GM18511 (cell line): Measurements from ENCODE around the gene BBS9.

ENCODE experiments used
- ATAC-seq: cut with Tn5 transposase; IDR thresholded peaks from one replicate; pipeline ENCODE4 v1.9.1; 2021; ENCODE audit warnings: mild to moderate bottlenecking, moderate library complexity; ENCODE audit not compliant: unreplicated experiment

The BBS9 gene

GRCh38 chr7:33536398-33537103 is 407.2 kb downstream of the BBS9 start:
- no peak for ATAC-seq

GRCh38 chr7:33537104-33537477 is 407.7 kb downstream of the BBS9 start:
- no peak for ATAC-seq

GRCh38 chr7:33539198-33539597 is 409.8 kb downstream of the BBS9 start:
- ATAC-seq, result no peak

- ATAC-seq, result no peak
Observed at GRCh38 chr7:33539659-33540400, 410.5 kb downstream of the BBS9 start.

GRCh38 chr7:33547880-33548279 is 418.5 kb downstream of the BBS9 start:
- no peak for ATAC-seq

- ATAC-seq, result no peak
Observed at GRCh38 chr7:33550363-33550762, 421.0 kb downstream of the BBS9 start.

- ATAC-seq, result no peak
Observed at GRCh38 chr7:33550979-33551378, 421.6 kb downstream of the BBS9 start.

GRCh38 chr7:33554046-33554445 is 424.7 kb downstream of the BBS9 start:
- ATAC-seq, result no peak

GRCh38 chr7:33554576-33554975 is 425.2 kb downstream of the BBS9 start:
- ATAC-seq, result no peak

- ATAC-seq, result no peak
Observed at GRCh38 chr7:33556472-33556871, 427.1 kb downstream of the BBS9 start.

- ATAC-seq, result no peak
Observed at GRCh38 chr7:33558549-33559323, 429.4 kb downstream of the BBS9 start.

GRCh38 chr7:33559324-33559710 is 430.0 kb downstream of the BBS9 start:
- no peak for ATAC-seq

- no peak for ATAC-seq
Observed at GRCh38 chr7:33562996-33563395, 433.6 kb downstream of the BBS9 start.

GRCh38 chr7:33563651-33564050 is 434.3 kb downstream of the BBS9 start:
- ATAC-seq, result no peak

GRCh38 chr7:33578166-33578565 is 448.8 kb downstream of the BBS9 start:
- ATAC-seq, result no peak

- no peak for ATAC-seq
Observed at GRCh38 chr7:33578881-33579672, 449.7 kb downstream of the BBS9 start.

- ATAC-seq, result no peak
Observed at GRCh38 chr7:33579673-33579960, 450.3 kb downstream of the BBS9 start.

- no peak for ATAC-seq
Observed at GRCh38 chr7:33581236-33581635, 451.9 kb downstream of the BBS9 start.

- no peak for ATAC-seq
Observed at GRCh38 chr7:33582104-33582503, 452.7 kb downstream of the BBS9 start.

GRCh38 chr7:33582533-33582932 is 453.2 kb downstream of the BBS9 start:
- ATAC-seq, result no peak

GRCh38 chr7:33589911-33590310 is 460.5 kb downstream of the BBS9 start:
- no peak for ATAC-seq
